ENCODE results near the gene BOD1. TPM values are rescaled to one million over a fixed set of nuclear protein-coding genes. Genes with fewer than 3 reads are reported as not detected.

BOD1 gene
- total and polyA plus RNA-seq, 9 of the 15 experiments (the other 6 are each of a cell fraction or from before 2014, with no cell fraction given): 10.1 to 31.6 (median 22.6) TPM

- H2AFZ ChIP-seq (ENCODE audit: low read depth, low read length): no peak overlapping the region
- WGBS (ENCODE audit: insufficient coverage, low coverage, missing lambda C conversion rate): 2% methylated on average over 5 of the region's 5 CpGs
- FAIRE-seq (no peak), ATAC-seq (no peak), DNase-seq (ENCODE audit: extremely low read depth in 1 of 4, low spot score in 3 of 4) (no peak)
- intact Hi-C loops (cut with micrococcal nuclease) (loop anchor here (10.0 kb wide), 1 partner anchor 243 kb away; no protein-coding TSS in a partner anchor), in situ Hi-C loops (cut with MboI) (no loop called here)
- H3K27ac ChIP-seq (ENCODE audit: extremely low read depth, low read depth, low read length): no peak overlapping the region
- H3K79me2 ChIP-seq (ENCODE audit: control insufficient read depth, insufficient read depth, low read length): no peaks in the 10 kb centered on the region
- ChIA-PET CTCF (ENCODE audit: low intra/inter-chr PET ratio) (no interaction called here), POLR2A (no interaction called here)
- no peaks in the 10 kb centered on the region for H3K36me3 ChIP-seq (ENCODE audit: control insufficient read depth, insufficient read depth, low read length)
- peaks cover 17 to 40% of the 10 kb centered on the region in 2 experiments for H3K27me3 ChIP-seq (ENCODE audit: control insufficient read depth in 2 of 2, insufficient read depth in 2 of 2, low read length in 2 of 2)
- H3K4me2 ChIP-seq (ENCODE audit: insufficient read depth, low read length): no peak overlapping the region
- H3K4me1 ChIP-seq (replicated peaks in 1 of 2; ENCODE audit: control insufficient read depth in 2 of 2, insufficient read depth in 2 of 2, low read length in 2 of 2): peaks cover 0 to 4% of the 10 kb centered on the region in 2 experiments; a peak in 1 of 5 replicates
- H4K20me1 ChIP-seq (replicated peaks; ENCODE audit: control insufficient read depth, insufficient read depth, low read length): 0 out of 2 replicates have a peak, but pooled peaks cover 3% of the 10 kb centered on the region
- no peak overlapping the region for H3K9ac ChIP-seq (ENCODE audit: insufficient read depth in 1 of 2, low read depth in 2 of 2, low read length in 2 of 2)
- BruUV-seq (replicated peaks): no TSS peak
- H3K9me1 ChIP-seq (ENCODE audit: control insufficient read depth, insufficient read depth, low read length): no peaks in the 10 kb centered on the region
- H3K4me3 ChIP-seq: no peak overlapping the region
- H3K9me3 ChIP-seq (replicated peaks; ENCODE audit: control insufficient read depth, insufficient read depth, low read depth, low read length): no peaks in the 10 kb centered on the region
- TF ChIP-seq ZNF407 (IDR thresholded peaks at IDR 0.05; ENCODE audit: low read depth) (no peak), BMI1 (IDR thresholded peaks at IDR 0.05; ENCODE audit: low read length) (no peak), NR3C1 (CRISPR knock-in tag; IDR thresholded peaks at IDR 0.05) (no peak), KDM4B (IDR thresholded peaks at IDR 0.05; ENCODE audit: borderline replicate concordance in 2 of 2, low read depth in 1 of 2) (no peak), SMARCB1 (IDR thresholded peaks at IDR 0.05; ENCODE audit: insufficient read length, low read depth) (no peak), ZNF175 (CRISPR knock-in tag; IDR thresholded peaks at IDR 0.05; ENCODE audit: low read depth) (no peak), SNIP1 (IDR thresholded peaks at IDR 0.05; ENCODE audit: low read depth) (no peak), TFAM (CRISPR knock-in tag; conservative IDR thresholded peaks at IDR 0.05) (no peak), ZKSCAN3 (CRISPR knock-in tag; IDR thresholded peaks at IDR 0.05) (no peak), NFE2L1 (tag; IDR thresholded peaks at IDR 0.05; ENCODE audit: borderline replicate concordance, low read depth) (no peak), FOXO4 (CRISPR knock-in tag; IDR thresholded peaks at IDR 0.05) (no peak)
These were observed 38.6 kb downstream of the BOD1 start for GRCh38 chr5:173577817-173578216.

All from K562 (cell line).